ENCODE data around the gene LELP1. TPM values are rescaled to one million over a fixed set of nuclear protein-coding genes. Genes with fewer than 3 reads are reported as not detected.

The LELP1 gene
- total and polyA plus RNA-seq, 2 of the 8 experiments (the other 6 are each of a cell fraction or from before 2014, with no cell fraction given), result not detected

DNA sequence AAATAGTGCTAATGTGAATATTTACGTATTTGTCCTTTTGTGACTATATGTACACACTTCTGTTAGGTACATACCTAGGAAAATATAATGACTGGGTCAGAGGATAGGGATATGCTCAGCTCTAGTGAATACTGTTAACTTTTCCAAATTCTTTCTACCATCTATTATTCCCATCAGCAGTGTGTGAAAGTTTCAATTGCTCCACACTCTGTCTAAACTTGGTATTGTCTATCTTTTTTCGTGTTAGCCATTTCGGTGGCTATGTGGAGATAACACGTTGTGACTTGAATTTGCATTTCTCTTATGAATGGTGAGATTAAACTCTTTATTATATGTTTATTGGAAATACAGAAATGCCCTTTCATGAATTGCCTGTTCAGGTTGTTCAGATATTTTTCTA lies 22.7 kb upstream of the LELP1 start:
- no peak overlapping the region for H4K91ac ChIP-seq (replicated peaks; ENCODE audit: insufficient read length, low read length)
- H3K36me3 ChIP-seq (ENCODE audit: control insufficient read depth in 2 of 4, insufficient read depth in 4 of 4, low read length in 3 of 4), result no peaks in the 10 kb centered on the region
- no peak overlapping the region for H3K4me3 ChIP-seq (ENCODE audit: extremely low read depth in 1 of 4, insufficient read depth in 2 of 4, low read depth in 3 of 4, low read length in 4 of 4)
- no peak overlapping the region for H3K4me2 ChIP-seq (ENCODE audit: insufficient read depth in 1 of 2, low read depth in 2 of 2, low read length in 2 of 2)
- H4K5ac ChIP-seq (ENCODE audit: insufficient read length, low read depth, low read length), result no peak overlapping the region
- no peak overlapping the region for H2BK15ac ChIP-seq (ENCODE audit: low read length)
- 91% methylated on average over 4 of the region's 4 CpGs; no CpG with 5 or more reads in 1 of the 2 experiments for WGBS, 2 experiments (ENCODE audit: extremely low coverage in 1 of 2, insufficient coverage in 1 of 2, insufficient read length in 1 of 2, insufficient replicate concordance in 2 of 2, low coverage in 1 of 2, low lambda C conversion rate in 2 of 2, missing lambda C conversion rate in 1 of 2)
- ChIA-PET POLR2A (ENCODE audit: partially characterized antibody) (no interaction called here), CTCF (ENCODE audit: partially characterized antibody) (interaction anchor here (1.0 to 3.3 kb wide), 4 partner anchors 12 to 310 kb away, joined by 3 to 10 read pairs (median 3); no protein-coding TSS in a partner anchor)
- no peaks in the 10 kb centered on the region for H3K79me2 ChIP-seq (ENCODE audit: control insufficient read depth in 1 of 2, insufficient read depth in 2 of 2, low read length in 2 of 2)
- H2BK5ac ChIP-seq (ENCODE audit: low read depth, low read length), result no peak overlapping the region
- no peak overlapping the region for H2AFZ ChIP-seq (ENCODE audit: low read length)
- H3K18ac ChIP-seq (ENCODE audit: extremely low read depth, low read length), result no peak overlapping the region
- H3K27me3 ChIP-seq (replicated peaks in 1 of 4; ENCODE audit: control insufficient read depth in 3 of 4, extremely low read depth in 1 of 4, insufficient read depth in 3 of 4, low read length in 3 of 4), result no peaks in the 10 kb centered on the region
- no peaks in the 10 kb centered on the region for H3K79me1 ChIP-seq (ENCODE audit: low read depth, low read length)
- H2BK120ac ChIP-seq (replicated peaks; ENCODE audit: low read depth, low read length), result no peak overlapping the region
- no peak overlapping the region for H3K9ac ChIP-seq (replicated peaks in 1 of 4; ENCODE audit: extremely low read depth in 1 of 4, low read depth in 3 of 4, low read length in 3 of 4)
- H3K4me1 ChIP-seq (replicated peaks in 1 of 4; ENCODE audit: control insufficient read depth in 3 of 4, insufficient read depth in 4 of 4, low read length in 3 of 4), result no peaks in the 10 kb centered on the region
- H4K8ac ChIP-seq (ENCODE audit: extremely low read depth, insufficient read depth, low read length), result no peak overlapping the region
- TF ChIP-seq KDM1A (IDR thresholded peaks at IDR 0.05; ENCODE audit: borderline replicate concordance, low read length), result no peak
- no peak for TF ChIP-seq PHF8 (conservative IDR thresholded peaks at IDR 0.05; ENCODE audit: low read depth, low read length)
- no peak for TF ChIP-seq CREB1 (IDR thresholded peaks at IDR 0.05)
- DNase-seq (ENCODE audit: low read depth in 1 of 2, low spot score in 2 of 2) (no peak), FAIRE-seq (no peak)
- no peaks in the 10 kb centered on the region for H4K20me1 ChIP-seq (replicated peaks in 1 of 2; ENCODE audit: control insufficient read depth in 1 of 2, insufficient read depth in 2 of 2, low read length in 2 of 2)
- no peak overlapping the region for H3K56ac ChIP-seq (replicated peaks; ENCODE audit: insufficient read length, low read depth, low read length)
- no peak overlapping the region for H3K14ac ChIP-seq (ENCODE audit: insufficient read length)
- H2AK5ac ChIP-seq (ENCODE audit: low read depth, low read length), result no peak overlapping the region
- H3K4ac ChIP-seq (replicated peaks; ENCODE audit: insufficient read length, low read depth, low read length), result no peak overlapping the region
- H3K23me2 ChIP-seq (ENCODE audit: low read depth, low read length), result no peaks in the 10 kb centered on the region
- no peak overlapping the region for H2BK20ac ChIP-seq (ENCODE audit: low read length)
- no peak overlapping the region for H3K27ac ChIP-seq (ENCODE audit: low read depth, low read length)
- H3K9me3 ChIP-seq (ENCODE audit: insufficient read depth in 2 of 2, low read depth in 1 of 2, low read length in 1 of 2), result no peaks in the 10 kb centered on the region; a peak in 1 of 4 replicates
- H3K23ac ChIP-seq (ENCODE audit: insufficient read length), result no peak overlapping the region
- H2BK12ac ChIP-seq (ENCODE audit: low read depth, low read length), result no peak overlapping the region

Measured in H1 (cell line).